ENCODE data around the gene AURKB. TPM values are rescaled to one million over a fixed set of nuclear protein-coding genes. Genes with fewer than 3 reads are reported as not detected.

The AURKB gene
- total and polyA plus RNA-seq, 10 of the 15 experiments (the other 5 are each of a cell fraction or from before 2014, with no cell fraction given) = 52.7 to 209 (median 128) TPM

DNA sequence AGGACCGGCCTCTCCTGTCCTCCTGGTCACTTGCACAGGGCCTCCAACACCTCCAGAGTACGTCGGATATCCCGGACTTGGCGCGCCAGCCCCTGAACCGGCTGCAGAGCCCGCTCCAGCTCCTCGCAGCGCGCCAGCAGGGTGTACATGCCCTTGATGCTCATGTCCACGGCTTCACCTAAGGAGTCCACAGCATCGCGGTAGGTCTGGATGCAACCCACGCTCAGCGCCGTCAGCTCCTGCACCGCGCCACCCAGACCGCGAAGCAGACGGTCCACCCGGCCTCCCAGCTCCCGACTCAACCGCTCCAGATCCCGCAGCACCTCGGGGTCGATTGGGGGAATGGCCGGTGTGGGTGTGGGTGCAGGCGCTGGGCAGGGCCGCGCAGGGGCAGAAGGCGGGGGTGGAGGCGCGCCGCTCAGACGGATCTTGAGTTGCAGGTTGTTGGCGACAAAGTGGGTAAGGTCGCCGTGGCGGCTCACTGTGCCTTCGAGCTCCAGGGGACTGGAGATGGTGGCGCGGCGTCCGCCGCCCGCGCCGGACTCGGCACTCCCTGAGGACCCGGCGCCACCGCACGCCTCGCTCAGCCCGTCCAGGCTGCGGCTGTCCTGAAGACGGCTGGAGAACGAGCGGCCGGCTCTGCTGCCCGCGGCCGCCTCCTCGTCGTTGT lies 21.2 kb downstream of the AURKB start:
- 5% methylated on average over 67 of the region's 67 CpGs for WGBS (ENCODE audit: insufficient coverage, insufficient replicate concordance, low lambda C conversion rate, missing lambda C conversion rate)
- H3K4me3 ChIP-seq = peak overlapping the region; percentile 68
- intact Hi-C loops (cut with micrococcal nuclease; ENCODE audit: unreplicated experiment) = loop anchor here (5.0 kb wide), 1 partner anchor 52 kb away; no protein-coding TSS in a partner anchor

More for the DNA sequence above, 21.2 kb downstream of the AURKB start:
- H3K79me2 ChIP-seq (ENCODE audit: control insufficient read depth, insufficient read depth, low read length) = peaks cover 18% of the 10 kb centered on the region
- H3K4me1 ChIP-seq (ENCODE audit: control insufficient read depth, insufficient read depth, low read length) = peaks cover 17% of the 10 kb centered on the region
- H2AFZ ChIP-seq (ENCODE audit: control insufficient read depth, low read depth, low read length) = peak overlapping the region; percentile 79
- no peaks in the 10 kb centered on the region for H3K27me3 ChIP-seq (replicated peaks in 1 of 2; ENCODE audit: control insufficient read depth in 2 of 2, insufficient read depth in 2 of 2, low read length in 1 of 2)
- no peaks in the 10 kb centered on the region for H3K9me3 ChIP-seq (replicated peaks; ENCODE audit: control insufficient read depth, insufficient read depth, low read length)
- H3K4me2 ChIP-seq (ENCODE audit: control insufficient read depth, insufficient read depth) = peak overlapping the region; percentile 82
- ChIA-PET RAD21 (ENCODE audit: unreplicated experiment) (interaction anchor here (0.5 to 8.1 kb wide), 7 partner anchors 16 to 257 kb away, joined by 3 to 117 read pairs (median 7); partner anchors contain the start of genes AURKB, CNTROB, SLC25A35 and TRAPPC1), CTCF (interaction anchor here (0.6 to 6.2 kb wide), 6 partner anchors 10 to 560 kb away, joined by 3 to 53 read pairs (median 4); partner anchors contain the start of gene AURKB), SMC1A (ENCODE audit: uncharacterized antibody, unreplicated experiment) (interaction anchor here (1.0 to 4.1 kb wide), 7 partner anchors 15 to 57 kb away, joined by 3 to 40 read pairs (median 4); no protein-coding TSS in a partner anchor), POLR2A (interaction anchor here (1.1 to 8.1 kb wide), 11 partner anchors 10 to 306 kb away, joined by 3 to 146 read pairs (median 17); partner anchors contain the start of genes AURKB, CTC1, PER1 and PFAS)
- H3K27ac ChIP-seq (ENCODE audit: control insufficient read depth, insufficient read depth) = peak overlapping the region; percentile 90
- TF ChIP-seq KLF5 (IDR thresholded peaks at IDR 0.05; ENCODE audit: partially characterized antibody) = no peak
- no peak for TF ChIP-seq RAD51 (IDR thresholded peaks at IDR 0.05)
- no peak for TF ChIP-seq YBX1 (IDR thresholded peaks at IDR 0.05)
- no peak for TF ChIP-seq IRF4 (IDR thresholded peaks at IDR 0.05; ENCODE audit: low read depth, low read length)
- no peak for TF ChIP-seq EP300 (IDR thresholded peaks at IDR 0.05; ENCODE audit: borderline replicate concordance in 1 of 2, control insufficient read depth in 1 of 2, low read depth in 2 of 2, low read length in 2 of 2)
- peak in 1 of 2 experiments; percentile 71; a peak in 2 of 3 replicates for TF ChIP-seq EGR1 (IDR thresholded peaks at IDR 0.05; ENCODE audit: borderline replicate concordance in 1 of 2, low read depth in 2 of 2, low read length in 2 of 2)
- TF ChIP-seq, protein P1, sequence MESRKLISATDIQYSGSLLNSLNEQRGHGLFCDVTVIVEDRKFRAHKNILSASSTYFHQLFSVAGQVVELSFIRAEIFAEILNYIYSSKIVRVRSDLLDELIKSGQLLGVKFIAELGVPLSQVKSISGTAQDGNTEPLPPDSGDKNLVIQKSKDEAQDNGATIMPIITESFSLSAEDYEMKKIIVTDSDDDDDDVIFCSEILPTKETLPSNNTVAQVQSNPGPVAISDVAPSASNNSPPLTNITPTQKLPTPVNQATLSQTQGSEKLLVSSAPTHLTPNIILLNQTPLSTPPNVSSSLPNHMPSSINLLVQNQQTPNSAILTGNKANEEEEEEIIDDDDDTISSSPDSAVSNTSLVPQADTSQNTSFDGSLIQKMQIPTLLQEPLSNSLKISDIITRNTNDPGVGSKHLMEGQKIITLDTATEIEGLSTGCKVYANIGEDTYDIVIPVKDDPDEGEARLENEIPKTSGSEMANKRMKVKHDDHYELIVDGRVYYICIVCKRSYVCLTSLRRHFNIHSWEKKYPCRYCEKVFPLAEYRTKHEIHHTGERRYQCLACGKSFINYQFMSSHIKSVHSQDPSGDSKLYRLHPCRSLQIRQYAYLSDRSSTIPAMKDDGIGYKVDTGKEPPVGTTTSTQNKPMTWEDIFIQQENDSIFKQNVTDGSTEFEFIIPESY (IDR thresholded peaks at IDR 0.05) = no peak
- BruUV-seq (replicated peaks) = no TSS peak
- DNase-seq (ENCODE audit: low read depth, low spot score) (no peak), ATAC-seq (peak; percentile 1), FAIRE-seq (no peak)
- H3K36me3 ChIP-seq (ENCODE audit: control insufficient read depth in 2 of 2, insufficient read depth in 2 of 2, low read length in 1 of 2) = no peaks in the 10 kb centered on the region
- peak overlapping the region; percentile 80 for H3K9ac ChIP-seq (ENCODE audit: control insufficient read depth, insufficient read depth, low read length)
- in situ Hi-C loops (cut with MboI) = loop anchor here (5.0 kb wide), 1 partner anchor 33 kb away; no protein-coding TSS in a partner anchor
- no peaks in the 10 kb centered on the region for H4K20me1 ChIP-seq (ENCODE audit: control insufficient read depth, insufficient read depth)

Data from GM12878 (cell line).